Fibroblast of the aortic adventitia (primary cell): Measurements from ENCODE around the gene PCDHB7. TPM values are rescaled to one million over a fixed set of nuclear protein-coding genes. Genes with fewer than 3 reads are reported as not detected.
"Not testable (repeated sequence)": the region's sequence is repeated elsewhere in the genome, so short reads cannot be mapped to it uniquely, and the experiment has no call there.

ENCODE experiments used
- DNase-seq: peaks from one replicate; pipeline ENCODE4 v3.0.0-alpha.2; 2010; ENCODE audit warnings: low read depth
- H3K4me3 ChIP-seq: 2 replicates; pipeline ENCODE4 v1.5.1; 2011; ENCODE audit warnings: low read depth, mild to moderate bottlenecking, control low read depth, low read length, moderate library complexity
- CTCF ChIP-seq: IDR thresholded peaks from 2 replicates; pipeline ENCODE4 v1.5.1; 2011; ENCODE audit warnings: mild to moderate bottlenecking, low read length, control low read depth, inconsistent platforms; ENCODE audit not compliant: insufficient read depth
- total RNA-seq: library from RNA; depleted of rRNA; stranded (reverse); fragments of >200 nt; gene quantifications from 2 replicates; pipeline ENCODE4 v1.2.3, GENCODE V29; 2012; ENCODE audit warnings: low replicate concordance

PCDHB7 gene
- total RNA-seq, 1 donor: 0.63 TPM

GRCh38 chr5:141223112-141223783 is 50.8 kb downstream of the PCDHB7 start, which contains the start of gene PCDHB14:
TSS of gene PCDHB14 (plus strand) at chr5:141223343. CDS start at chr5:141223506, 163 bp downstream.
- no peak for TF ChIP-seq CTCF
- peak within 1 kb of the TSS; percentile 44 for H3K4me3 ChIP-seq
- DNase-seq: peak; percentile 30

- DNase-seq, H3K4me3 ChIP-seq: not testable (repeated sequence)
Measured at GRCh38 chr5:141224844-141225243, 52.4 kb downstream of the PCDHB7 start.

- DNase-seq, H3K4me3 ChIP-seq: not testable (repeated sequence)
Measured at GRCh38 chr5:141225421-141225820, 53.0 kb downstream of the PCDHB7 start.

Other genes starting within 250 kb of the PCDHB7 start
- 0.16 TPM in 1 of 2 replicates, not detected in the other for gene PCDHAC1, start 246.3 kb upstream of the PCDHB7 start, total RNA-seq
- gene PCDHAC2, start 206.2 kb upstream of the PCDHB7 start, total RNA-seq: 0.57 TPM in 1 of 2 replicates, not detected in the other
- not detected in 2 replicates for gene PCDHB1, start 121.3 kb upstream of the PCDHB7 start, total RNA-seq
- gene PCDHB2, start 78.0 kb upstream of the PCDHB7 start, total RNA-seq: 0.36 and 0.82 TPM in 2 replicates
- 0.27 and 0.74 TPM in 2 replicates for gene PCDHB3, start 72.2 kb upstream of the PCDHB7 start, total RNA-seq
- 0.09 and 0.65 TPM in 2 replicates for gene PCDHB4, start 50.8 kb upstream of the PCDHB7 start, total RNA-seq
- 0.45 and 0.57 TPM in 2 replicates for gene PCDHB5, start 37.4 kb upstream of the PCDHB7 start, total RNA-seq
- 0.18 TPM in 1 of 2 replicates, not detected in the other for gene PCDHB6, start 22.6 kb upstream of the PCDHB7 start, total RNA-seq
- 0.16 and 0.27 TPM in 2 replicates for gene PCDHB8, start 5.1 kb downstream of the PCDHB7 start, total RNA-seq
- 0.25 and 0.36 TPM in 2 replicates for gene PCDHB16, start 9.7 kb downstream of the PCDHB7 start, total RNA-seq
- gene PCDHB9, start 14.5 kb downstream of the PCDHB7 start, total RNA-seq: 0.41 and 1.2 TPM in 2 replicates
- 0.36 and 0.41 TPM in 2 replicates for gene PCDHB10, start 19.7 kb downstream of the PCDHB7 start, total RNA-seq
- 0.08 and 0.27 TPM in 2 replicates for gene PCDHB11, start 27.0 kb downstream of the PCDHB7 start, total RNA-seq
- 0.18 and 0.25 TPM in 2 replicates for gene PCDHB12, start 36.1 kb downstream of the PCDHB7 start, total RNA-seq
- 0.27 and 0.65 TPM in 2 replicates for gene PCDHB13, start 41.3 kb downstream of the PCDHB7 start, total RNA-seq
- gene PCDHB14, start 50.7 kb downstream of the PCDHB7 start, total RNA-seq: 0.45 and 0.74 TPM in 2 replicates
- 0.09 TPM in 1 of 2 replicates, not detected in the other for gene PCDHB15, start 72.8 kb downstream of the PCDHB7 start, total RNA-seq
- gene SLC25A2, start 131.4 kb downstream of the PCDHB7 start, total RNA-seq: 0.72 TPM in 1 of 2 replicates, not detected in the other
- gene TAF7, start 148.1 kb downstream of the PCDHB7 start, total RNA-seq: 62.1 and 66.0 TPM in 2 replicates
- gene PCDHGA1, start 157.9 kb downstream of the PCDHB7 start, total RNA-seq: 0.90 and 1.4 TPM in 2 replicates
- gene PCDHGA2, start 166.1 kb downstream of the PCDHB7 start, total RNA-seq: 2.5 and 3.9 TPM in 2 replicates
- gene PCDHGA3, start 171.2 kb downstream of the PCDHB7 start, total RNA-seq: 1.1 and 4.4 TPM in 2 replicates
- 3.1 and 4.2 TPM in 2 replicates for gene PCDHGB1, start 177.5 kb downstream of the PCDHB7 start, total RNA-seq
- 3.7 and 9.9 TPM in 2 replicates for gene PCDHGA4, start 182.4 kb downstream of the PCDHB7 start, total RNA-seq
- gene PCDHGB2, start 187.3 kb downstream of the PCDHB7 start, total RNA-seq: 1.3 and 5.7 TPM in 2 replicates
- 1.7 and 3.5 TPM in 2 replicates for gene PCDHGA5, start 191.5 kb downstream of the PCDHB7 start, total RNA-seq
- 7.7 and 9.6 TPM in 2 replicates for gene PCDHGB3, start 197.6 kb downstream of the PCDHB7 start, total RNA-seq
- 3.9 and 7.4 TPM in 2 replicates for gene PCDHGA6, start 201.2 kb downstream of the PCDHB7 start, total RNA-seq
- 2.9 and 8.4 TPM in 2 replicates for gene PCDHGA7, start 210.1 kb downstream of the PCDHB7 start, total RNA-seq
- gene PCDHGB4, start 215.1 kb downstream of the PCDHB7 start, total RNA-seq: 9.0 and 17.4 TPM in 2 replicates
- gene PCDHGA8, start 220.0 kb downstream of the PCDHB7 start, total RNA-seq: 2.5 and 3.8 TPM in 2 replicates
- gene PCDHGB5, start 225.3 kb downstream of the PCDHB7 start, total RNA-seq: 8.5 and 19.9 TPM in 2 replicates
- 4.1 and 7.3 TPM in 2 replicates for gene PCDHGA9, start 230.1 kb downstream of the PCDHB7 start, total RNA-seq
- 3.8 and 5.8 TPM in 2 replicates for gene PCDHGB6, start 235.4 kb downstream of the PCDHB7 start, total RNA-seq
- 10.6 and 22.2 TPM in 2 replicates for gene PCDHGA10, start 240.3 kb downstream of the PCDHB7 start, total RNA-seq
- gene PCDHGB7, start 245.0 kb downstream of the PCDHB7 start, total RNA-seq: 16.7 and 22.1 TPM in 2 replicates
- 7.6 and 17.8 TPM in 2 replicates for gene PCDHGA11, start 248.4 kb downstream of the PCDHB7 start, total RNA-seq